ENCODE data around the gene PSPN. TPM values are rescaled to one million over a fixed set of nuclear protein-coding genes. Genes with fewer than 3 reads are reported as not detected.

PSPN gene
- total and polyA plus RNA-seq, 9 of the 15 experiments (the other 6 are each of a cell fraction or from before 2014, with no cell fraction given): 0.21 to 1.1 (median 0.58) TPM

DNA sequence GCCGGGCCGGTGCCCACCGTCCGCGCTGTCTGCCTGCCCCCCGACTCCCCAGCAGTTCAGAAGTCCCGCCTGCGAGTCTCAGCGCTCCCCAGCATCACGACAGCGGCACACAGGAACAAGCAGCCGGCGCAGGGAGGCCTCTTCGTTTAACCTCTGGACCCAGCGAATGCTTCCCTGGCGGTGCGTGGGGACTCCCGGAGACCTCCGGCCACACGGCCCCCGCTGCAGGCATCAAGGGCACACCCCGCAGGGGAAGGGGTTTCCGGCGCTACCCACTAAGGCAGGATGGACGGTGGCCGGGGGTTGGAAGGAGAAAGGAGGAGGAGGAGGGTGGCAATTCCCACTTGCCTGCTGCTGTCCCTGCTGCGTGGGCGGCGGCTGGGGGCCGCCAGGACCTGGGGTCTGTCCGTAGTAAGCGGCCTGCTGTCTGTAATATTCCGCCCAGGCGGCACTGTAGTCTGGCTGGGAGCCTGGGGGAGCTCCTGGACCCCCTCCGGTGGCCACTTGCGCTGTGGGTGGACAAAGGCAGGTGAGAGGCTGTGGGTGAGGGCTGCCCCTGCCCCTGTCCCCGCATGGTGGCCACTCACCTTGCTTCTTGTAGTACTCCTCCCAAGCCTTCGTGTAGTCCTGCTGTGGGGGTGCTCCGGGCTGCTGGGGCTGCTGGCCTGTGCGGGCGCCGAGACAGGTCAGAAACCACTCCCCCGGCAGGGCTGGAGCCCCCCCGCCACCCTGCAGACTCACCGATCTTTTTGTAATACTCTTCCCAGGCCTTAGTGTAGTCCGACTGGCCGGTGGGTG is 39.3 kb upstream of the PSPN start (continued):
- TF ChIP-seq, protein P1, sequence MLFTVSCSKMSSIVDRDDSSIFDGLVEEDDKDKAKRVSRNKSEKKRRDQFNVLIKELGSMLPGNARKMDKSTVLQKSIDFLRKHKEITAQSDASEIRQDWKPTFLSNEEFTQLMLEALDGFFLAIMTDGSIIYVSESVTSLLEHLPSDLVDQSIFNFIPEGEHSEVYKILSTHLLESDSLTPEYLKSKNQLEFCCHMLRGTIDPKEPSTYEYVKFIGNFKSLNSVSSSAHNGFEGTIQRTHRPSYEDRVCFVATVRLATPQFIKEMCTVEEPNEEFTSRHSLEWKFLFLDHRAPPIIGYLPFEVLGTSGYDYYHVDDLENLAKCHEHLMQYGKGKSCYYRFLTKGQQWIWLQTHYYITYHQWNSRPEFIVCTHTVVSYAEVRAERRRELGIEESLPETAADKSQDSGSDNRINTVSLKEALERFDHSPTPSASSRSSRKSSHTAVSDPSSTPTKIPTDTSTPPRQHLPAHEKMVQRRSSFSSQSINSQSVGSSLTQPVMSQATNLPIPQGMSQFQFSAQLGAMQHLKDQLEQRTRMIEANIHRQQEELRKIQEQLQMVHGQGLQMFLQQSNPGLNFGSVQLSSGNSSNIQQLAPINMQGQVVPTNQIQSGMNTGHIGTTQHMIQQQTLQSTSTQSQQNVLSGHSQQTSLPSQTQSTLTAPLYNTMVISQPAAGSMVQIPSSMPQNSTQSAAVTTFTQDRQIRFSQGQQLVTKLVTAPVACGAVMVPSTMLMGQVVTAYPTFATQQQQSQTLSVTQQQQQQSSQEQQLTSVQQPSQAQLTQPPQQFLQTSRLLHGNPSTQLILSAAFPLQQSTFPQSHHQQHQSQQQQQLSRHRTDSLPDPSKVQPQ (CRISPR knock-in tag; IDR thresholded peaks at IDR 0.05; ENCODE audit: borderline replicate concordance): no peak
- TF ChIP-seq CBX2 (IDR thresholded peaks at IDR 0.05; ENCODE audit: insufficient read depth, low read length, poor library complexity, severe bottlenecking): no peak
- TF ChIP-seq RBFOX2 (IDR thresholded peaks at IDR 0.05; ENCODE audit: low read depth, low read length): peak; percentile 71
- TF ChIP-seq POLR2G (IDR thresholded peaks at IDR 0.05; ENCODE audit: low read depth, low read length): peak; percentile 58; the same call in 1 of the 2 replicates
- no peak for TF ChIP-seq POU5F1 (IDR thresholded peaks at IDR 0.05; ENCODE audit: borderline replicate concordance, low read depth, low read length, partially characterized antibody)
- no peak for TF ChIP-seq HOXB6 (CRISPR knock-in tag; IDR thresholded peaks at IDR 0.05; ENCODE audit: borderline replicate concordance)
- TF ChIP-seq ZNF785 (CRISPR knock-in tag; IDR thresholded peaks at IDR 0.05): no peak
- no peak for TF ChIP-seq NEUROD1 (IDR thresholded peaks at IDR 0.05; ENCODE audit: borderline replicate concordance, low read depth, low read length, partially characterized antibody)
- TF ChIP-seq SMARCA4 (IDR thresholded peaks at IDR 0.05): no peak
- TF ChIP-seq PRPF4 (IDR thresholded peaks at IDR 0.05; ENCODE audit: insufficient read depth, low read depth, low read length, poor library complexity, severe bottlenecking): peak; percentile 49
- no peak for TF ChIP-seq TAF7 (tag; IDR thresholded peaks at IDR 0.05)
- no peak for TF ChIP-seq ARHGAP35 (IDR thresholded peaks at IDR 0.05; ENCODE audit: partially characterized antibody)
